RWPE1 (cell line): ENCODE results near the gene ADGRV1.

Experiments used
- CTCF ChIA-PET: fragments of 350-600 bp; sonication (Branson Sonifier 250); formaldehyde crosslinking; extraction: SDS; loops from one replicate; lab custom pipeline; 2021; lab: Yijun Ruan, JAX
- POLR2A ChIA-PET: fragments of 400-600 bp; formaldehyde crosslinking; extraction: SDS; loops from one replicate; lab custom pipeline; 2020; ENCODE audit warnings: antibody characterized with exemption; ENCODE audit not compliant: low non-redundant PET; lab: Yijun Ruan, JAX
- DNase-seq: peaks from one replicate; pipeline ENCODE4 v3.0.0; 2012; ENCODE audit warnings: low spot score
- H3K27ac ChIP-seq: fragments of 450-650 bp; 2 replicates; pipeline ENCODE4 v1.5.1; 2017
- TF ChIP-seq, protein P1 (sequence below): fragments of 450-650 bp; conservative IDR thresholded peaks from 2 replicates; pipeline ENCODE4 v1.5.1; 2017; ENCODE audit warnings: low read depth, mild to moderate bottlenecking

ADGRV1 gene

DNA sequence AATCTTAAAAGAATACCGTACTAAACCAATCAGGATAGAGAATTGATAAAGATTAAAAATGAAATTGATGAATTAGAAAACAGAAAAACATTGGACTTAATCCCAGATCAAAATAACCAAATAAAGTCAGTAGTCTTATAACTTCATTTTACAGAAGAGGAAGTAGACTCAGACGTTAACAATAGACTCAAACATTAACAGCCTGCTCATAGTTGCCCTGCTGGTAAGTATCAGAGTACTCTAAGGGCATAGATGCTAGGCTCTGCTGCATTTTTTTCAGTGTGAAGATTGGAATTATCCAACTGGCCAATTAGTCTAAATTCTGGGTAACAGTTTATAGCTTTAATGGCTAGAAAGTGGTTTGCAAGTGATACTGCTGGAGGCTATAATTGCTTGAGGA lies 42.9 kb downstream of the ADGRV1 start:
- TF ChIP-seq, protein P1, sequence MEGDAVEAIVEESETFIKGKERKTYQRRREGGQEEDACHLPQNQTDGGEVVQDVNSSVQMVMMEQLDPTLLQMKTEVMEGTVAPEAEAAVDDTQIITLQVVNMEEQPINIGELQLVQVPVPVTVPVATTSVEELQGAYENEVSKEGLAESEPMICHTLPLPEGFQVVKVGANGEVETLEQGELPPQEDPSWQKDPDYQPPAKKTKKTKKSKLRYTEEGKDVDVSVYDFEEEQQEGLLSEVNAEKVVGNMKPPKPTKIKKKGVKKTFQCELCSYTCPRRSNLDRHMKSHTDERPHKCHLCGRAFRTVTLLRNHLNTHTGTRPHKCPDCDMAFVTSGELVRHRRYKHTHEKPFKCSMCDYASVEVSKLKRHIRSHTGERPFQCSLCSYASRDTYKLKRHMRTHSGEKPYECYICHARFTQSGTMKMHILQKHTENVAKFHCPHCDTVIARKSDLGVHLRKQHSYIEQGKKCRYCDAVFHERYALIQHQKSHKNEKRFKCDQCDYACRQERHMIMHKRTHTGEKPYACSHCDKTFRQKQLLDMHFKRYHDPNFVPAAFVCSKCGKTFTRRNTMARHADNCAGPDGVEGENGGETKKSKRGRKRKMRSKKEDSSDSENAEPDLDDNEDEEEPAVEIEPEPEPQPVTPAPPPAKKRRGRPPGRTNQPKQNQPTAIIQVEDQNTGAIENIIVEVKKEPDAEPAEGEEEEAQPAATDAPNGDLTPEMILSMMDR, result no peak
- ChIA-PET CTCF (interaction anchor here (0.5 kb wide), 1 partner anchor 161 kb away, joined by 5 read pairs; no protein-coding TSS in a partner anchor), POLR2A (no interaction called here)
- no peak for DNase-seq
- no peak overlapping the region for H3K27ac ChIP-seq

DNA sequence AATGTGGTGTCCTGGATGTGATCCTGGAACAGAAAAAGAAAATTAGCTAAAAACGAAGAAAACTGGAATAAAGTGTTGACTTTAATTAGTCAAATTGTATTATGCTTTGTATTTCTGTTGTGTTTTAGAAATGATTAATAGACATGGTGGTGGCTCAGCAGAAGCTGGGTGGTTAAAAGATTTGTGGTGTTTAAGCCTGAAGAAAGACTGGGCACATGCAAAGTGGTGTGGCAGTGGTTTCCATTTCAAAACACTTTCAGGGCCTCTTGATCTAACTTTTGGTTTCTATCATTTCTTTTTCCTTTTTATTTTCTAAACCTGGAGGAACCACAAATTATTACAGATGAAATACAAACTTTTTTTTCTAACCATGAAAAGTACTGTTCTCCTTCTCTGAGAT lies 44.1 kb downstream of the ADGRV1 start:
- no peak overlapping the region for H3K27ac ChIP-seq
- ChIA-PET CTCF (interaction anchor here (0.5 to 1.5 kb wide), 3 partner anchors 162 to 211 kb away, joined by 3 to 6 read pairs (median 5); no protein-coding TSS in a partner anchor), POLR2A (no interaction called here)
- TF ChIP-seq, protein P1, result no peak
- no peak for DNase-seq

DNA sequence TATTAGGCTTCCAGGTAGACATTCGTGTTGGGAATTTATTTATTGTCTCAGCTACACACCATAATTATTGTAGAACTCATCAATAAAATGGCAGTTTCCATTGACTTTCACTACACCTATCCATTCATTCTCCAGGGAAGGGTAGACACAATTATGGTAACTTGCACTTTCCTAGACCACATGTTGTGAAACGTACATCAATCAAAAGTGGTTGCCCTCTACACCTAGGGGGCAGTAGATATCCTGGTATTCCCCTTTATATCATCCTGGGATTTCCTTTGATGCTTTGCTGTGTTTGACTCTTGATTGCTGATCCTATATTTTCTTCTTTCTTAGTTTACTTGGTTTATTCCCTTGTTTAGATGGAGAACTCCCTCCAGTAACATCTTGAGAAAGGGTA lies 47.9 kb downstream of the ADGRV1 start:
- DNase-seq, result no peak
- CTCF ChIA-PET, result interaction anchor here (1.6 kb wide), 1 partner anchor 177 kb away, joined by 3 read pairs; no protein-coding TSS in a partner anchor

DNA sequence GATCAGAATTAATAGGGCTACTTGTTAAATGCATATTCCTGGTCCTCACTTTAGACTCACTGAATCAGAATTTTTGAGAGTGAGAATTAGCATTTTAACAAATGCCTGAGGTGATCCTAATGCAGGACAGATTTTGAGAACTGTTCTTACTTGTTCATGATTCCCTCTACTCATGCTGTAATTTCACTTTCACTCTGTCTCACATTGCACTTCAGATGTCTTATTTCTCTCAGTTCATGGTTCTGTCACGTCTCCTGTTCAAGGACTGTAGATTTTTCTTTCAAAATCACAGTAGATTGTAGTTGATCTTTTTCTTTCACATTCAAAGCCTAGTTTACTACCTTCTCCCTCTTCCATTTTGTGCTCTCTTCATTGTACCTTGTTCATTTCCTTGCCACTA lies 54.3 kb downstream of the ADGRV1 start:
- no peak overlapping the region for H3K27ac ChIP-seq
- POLR2A ChIA-PET, result no interaction called here
- TF ChIP-seq, protein P1, result no peak
- CTCF ChIA-PET, result interaction anchor here (0.6 kb wide), 1 partner anchor 15 kb away, joined by 3 read pairs; no protein-coding TSS in a partner anchor
- no peak for DNase-seq

More for the DNA sequence above, 47.9 kb downstream of the ADGRV1 start:
- TF ChIP-seq, protein P1, result no peak
- POLR2A ChIA-PET, result no interaction called here
- H3K27ac ChIP-seq, result no peak overlapping the region

DNA sequence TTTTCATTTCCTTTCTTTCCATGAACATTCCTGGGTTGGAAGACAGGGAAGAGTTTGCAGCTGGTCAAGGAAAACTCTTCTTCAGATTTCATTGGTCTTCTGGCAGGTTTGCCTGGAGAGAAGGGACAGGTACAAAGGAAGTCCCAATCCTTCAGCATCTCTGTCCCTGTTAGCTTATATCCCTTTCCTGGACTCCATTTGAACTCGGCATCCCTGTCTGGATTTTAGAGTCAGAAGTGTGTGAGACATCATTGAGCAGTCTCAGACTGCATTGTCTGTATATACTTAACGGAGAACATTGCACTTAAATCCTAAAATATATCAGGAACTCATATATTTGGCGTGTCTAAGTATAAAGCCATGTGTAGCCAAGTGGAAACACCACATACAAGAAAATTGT lies 54.9 kb downstream of the ADGRV1 start:
- TF ChIP-seq, protein P1, result no peak
- no peak overlapping the region for H3K27ac ChIP-seq
- no peak for DNase-seq
- CTCF ChIA-PET, result no interaction called here
- POLR2A ChIA-PET, result no interaction called here

DNA sequence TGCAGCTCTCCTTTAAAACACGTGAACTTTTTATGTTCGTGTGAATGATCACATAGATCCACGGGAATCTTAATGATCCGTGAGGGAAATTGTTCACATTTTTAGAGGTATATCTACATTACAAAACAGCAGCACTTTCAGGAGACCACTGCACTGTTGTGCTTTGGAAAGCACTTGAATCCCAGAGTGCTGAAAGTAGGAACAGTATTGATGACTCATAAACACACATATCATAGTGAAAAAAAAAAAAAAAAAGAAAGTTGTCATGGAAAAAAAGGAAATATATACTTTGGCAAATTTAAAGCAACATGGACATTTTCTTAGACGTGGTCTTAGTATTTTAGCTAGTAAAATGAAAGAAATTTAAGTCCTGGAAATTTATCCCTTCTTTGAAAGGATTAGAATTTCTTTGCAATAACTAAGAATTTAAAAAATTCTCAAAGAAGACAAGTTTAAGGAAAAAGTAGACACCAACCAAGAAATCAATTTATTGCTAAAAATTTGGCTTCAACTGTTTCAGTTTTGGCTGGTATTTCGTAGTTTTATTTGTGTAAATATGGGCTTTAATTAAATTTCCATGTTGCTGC lies 55.4 kb downstream of the ADGRV1 start:
- DNase-seq, result no peak
- H3K27ac ChIP-seq, result no peak overlapping the region
- TF ChIP-seq, protein P1, result no peak
- ChIA-PET POLR2A (no interaction called here), CTCF (no interaction called here)
